ENCODE measurements around the gene RECQL5. TPM values are rescaled to one million over a fixed set of nuclear protein-coding genes. Genes with fewer than 3 reads are reported as not detected.
A peak's percentile ranks its signal among the peaks of the same experiment; 100 is the strongest.

The RECQL5 gene
- total RNA-seq, 2 experiments from 2014 or later: 49.8 to 50.8 TPM

GRCh38 chr17:75679706-75680211 lies 12.8 kb upstream of the RECQL5 start:
- peaks cover 6% of the 10 kb centered on the region for H3K36me3 Mint-ChIP-seq
- H3K9me3 Mint-ChIP-seq: no peaks in the 10 kb centered on the region
- DNase-seq (no peak), ATAC-seq (ENCODE audit: low read depth) (no peak)
- POLR2A ChIA-PET: no interaction called here
- peaks cover 5% of the 10 kb centered on the region for H3K4me1 Mint-ChIP-seq
- H3K27me3 Mint-ChIP-seq: no peaks in the 10 kb centered on the region
- H3K4me3 Mint-ChIP-seq: no peak overlapping the region
- no peak overlapping the region for H3K27ac Mint-ChIP-seq

- Mint-ChIP-seq H3K27ac (no peak overlapping the region), H3K4me1 (peaks cover 4% of the 10 kb centered on the region), H3K9me3 (no peaks in the 10 kb centered on the region), H3K36me3 (peaks cover 7% of the 10 kb centered on the region), H3K27me3 (no peaks in the 10 kb centered on the region), H3K4me3 (no peak overlapping the region)
- DNase-seq (no peak), ATAC-seq (ENCODE audit: low read depth) (no peak)
- POLR2A ChIA-PET: no interaction called here
Observed at GRCh38 chr17:75676461-75676860, 9.5 kb upstream of the RECQL5 start.

- Mint-ChIP-seq H3K4me3 (no peak overlapping the region), H3K4me1 (peaks cover 15% of the 10 kb centered on the region), H3K9me3 (no peaks in the 10 kb centered on the region), H3K27me3 (no peaks in the 10 kb centered on the region), H3K36me3 (peaks cover 7% of the 10 kb centered on the region), H3K27ac (no peak overlapping the region)
- ATAC-seq (ENCODE audit: low read depth) (no peak), DNase-seq (no peak)
- POLR2A ChIA-PET: interaction anchor here (0.6 kb wide), 1 partner anchor 181 kb away, joined by 5 read pairs; no protein-coding TSS in a partner anchor
Observed at GRCh38 chr17:75673487-75673886, 6.5 kb upstream of the RECQL5 start.

GRCh38 chr17:75672011-75672410 lies 5.1 kb upstream of the RECQL5 start:
- DNase-seq: no peak
- Mint-ChIP-seq H3K27me3 (no peaks in the 10 kb centered on the region), H3K4me3 (no peak overlapping the region), H3K27ac (no peak overlapping the region), H3K4me1 (peaks cover 19% of the 10 kb centered on the region), H3K36me3 (peaks cover 9% of the 10 kb centered on the region), H3K9me3 (no peaks in the 10 kb centered on the region)
- no peak for ATAC-seq (ENCODE audit: low read depth)
- POLR2A ChIA-PET: interaction anchor here (1.6 kb wide), 1 partner anchor 16 kb away, joined by 3 read pairs; no protein-coding TSS in a partner anchor

GRCh38 chr17:75670868-75671267 lies 3.9 kb upstream of the RECQL5 start:
- POLR2A ChIA-PET: interaction anchor here (1.6 kb wide), 1 partner anchor 18 kb away, joined by 3 read pairs; no protein-coding TSS in a partner anchor
- peaks cover 8% of the 10 kb centered on the region for H3K36me3 Mint-ChIP-seq
- no peaks in the 10 kb centered on the region for H3K27me3 Mint-ChIP-seq
- ATAC-seq (ENCODE audit: low read depth) (no peak), DNase-seq (no peak)
- peaks cover 22% of the 10 kb centered on the region for H3K4me1 Mint-ChIP-seq
- H3K4me3 Mint-ChIP-seq: no peak overlapping the region
- H3K27ac Mint-ChIP-seq: no peak overlapping the region
- H3K9me3 Mint-ChIP-seq: no peaks in the 10 kb centered on the region

- POLR2A ChIA-PET: interaction anchor here (2.4 kb wide), 1 partner anchor 22 kb away, joined by 7 read pairs; a partner anchor contains a TSS
- peaks cover 11% of the 10 kb centered on the region for H3K36me3 Mint-ChIP-seq
- ATAC-seq (ENCODE audit: low read depth) (no peak), DNase-seq (no peak)
- H3K27me3 Mint-ChIP-seq: no peaks in the 10 kb centered on the region
- H3K27ac Mint-ChIP-seq: no peak overlapping the region
- H3K4me1 Mint-ChIP-seq: peaks cover 23% of the 10 kb centered on the region
- H3K4me3 Mint-ChIP-seq: no peak overlapping the region
- no peaks in the 10 kb centered on the region for H3K9me3 Mint-ChIP-seq
Observed at GRCh38 chr17:75668489-75668888, 1.5 kb upstream of the RECQL5 start.

GRCh38 chr17:75667825-75668224 lies 871 bp upstream of the RECQL5 start:
- H3K27me3 Mint-ChIP-seq: no peaks in the 10 kb centered on the region
- no peak overlapping the region for H3K27ac Mint-ChIP-seq
- no peak for DNase-seq
- no peak overlapping the region for H3K4me3 Mint-ChIP-seq
- POLR2A ChIA-PET: interaction anchor here (0.7 to 2.4 kb wide), 8 partner anchors 11 to 210 kb away, joined by 3 to 16 read pairs (median 7); partner anchors contain the start of gene UNK
- no peak for ATAC-seq (ENCODE audit: low read depth)
- no peaks in the 10 kb centered on the region for H3K9me3 Mint-ChIP-seq
- H3K36me3 Mint-ChIP-seq: peaks cover 11% of the 10 kb centered on the region
- H3K4me1 Mint-ChIP-seq: peaks cover 23% of the 10 kb centered on the region

GRCh38 chr17:75665981-75666380 lies 973 bp downstream of the RECQL5 start:
- Mint-ChIP-seq H3K36me3 (peaks cover 11% of the 10 kb centered on the region), H3K27ac (peak overlapping the region; percentile 76), H3K27me3 (no peaks in the 10 kb centered on the region), H3K4me1 (peaks cover 21% of the 10 kb centered on the region), H3K9me3 (no peaks in the 10 kb centered on the region), H3K4me3 (peak overlapping the region; percentile 68)
- no peak for ATAC-seq (ENCODE audit: low read depth)
- DNase-seq: no peak
- POLR2A ChIA-PET: interaction anchor here (0.9 to 2.4 kb wide), 9 partner anchors 9 to 395 kb away, joined by 3 to 16 read pairs (median 5); partner anchors contain the start of gene MIF4GD

GRCh38 chr17:75664099-75664549 lies 2.8 kb downstream of the RECQL5 start:
- Mint-ChIP-seq H3K36me3 (peaks cover 9% of the 10 kb centered on the region), H3K4me3 (no peak overlapping the region), H3K9me3 (no peaks in the 10 kb centered on the region), H3K27me3 (no peaks in the 10 kb centered on the region), H3K27ac (no peak overlapping the region), H3K4me1 (peaks cover 14% of the 10 kb centered on the region)
- POLR2A ChIA-PET: interaction anchor here (0.6 kb wide), 1 partner anchor 41 kb away, joined by 3 read pairs; no protein-coding TSS in a partner anchor
- DNase-seq (no peak), ATAC-seq (ENCODE audit: low read depth) (no peak)

- Mint-ChIP-seq H3K27ac (no peak overlapping the region), H3K4me1 (peaks cover 8% of the 10 kb centered on the region), H3K9me3 (no peaks in the 10 kb centered on the region), H3K27me3 (no peaks in the 10 kb centered on the region), H3K36me3 (peaks cover 6% of the 10 kb centered on the region), H3K4me3 (no peak overlapping the region)
- DNase-seq (no peak), ATAC-seq (ENCODE audit: low read depth) (no peak)
- POLR2A ChIA-PET: no interaction called here
Observed at GRCh38 chr17:75662511-75662910, 4.4 kb downstream of the RECQL5 start.

GRCh38 chr17:75661531-75661930 lies 5.4 kb downstream of the RECQL5 start:
- Mint-ChIP-seq H3K4me3 (no peak overlapping the region), H3K4me1 (peaks cover 8% of the 10 kb centered on the region), H3K27me3 (no peaks in the 10 kb centered on the region), H3K36me3 (peaks cover 7% of the 10 kb centered on the region), H3K9me3 (no peaks in the 10 kb centered on the region), H3K27ac (no peak overlapping the region)
- DNase-seq (no peak), ATAC-seq (ENCODE audit: low read depth) (no peak)
- POLR2A ChIA-PET: no interaction called here

- Mint-ChIP-seq H3K9me3 (no peaks in the 10 kb centered on the region), H3K27ac (no peak overlapping the region), H3K4me3 (no peak overlapping the region), H3K36me3 (peaks cover 3% of the 10 kb centered on the region), H3K27me3 (no peaks in the 10 kb centered on the region), H3K4me1 (peaks cover 5% of the 10 kb centered on the region)
- ATAC-seq (ENCODE audit: low read depth) (no peak), DNase-seq (no peak)
- POLR2A ChIA-PET: interaction anchor here (0.6 to 3.7 kb wide), 2 partner anchors 9 to 111 kb away, joined by 4 to 16 read pairs; partner anchors contain the start of genes RECQL5 and SAP30BP
Observed at GRCh38 chr17:75658237-75658636, 8.7 kb downstream of the RECQL5 start.

- Mint-ChIP-seq H3K9me3 (no peaks in the 10 kb centered on the region), H3K4me3 (no peak overlapping the region), H3K27ac (no peak overlapping the region), H3K4me1 (peaks cover 11% of the 10 kb centered on the region), H3K36me3 (peaks cover 5% of the 10 kb centered on the region), H3K27me3 (no peaks in the 10 kb centered on the region)
- ATAC-seq (ENCODE audit: low read depth): no peak
- DNase-seq: no peak
- POLR2A ChIA-PET: interaction anchor here (1.2 kb wide), 1 partner anchor 12 kb away, joined by 3 read pairs; the partner anchor contains the start of gene RECQL5
Observed at GRCh38 chr17:75654176-75654575, 12.8 kb downstream of the RECQL5 start.

- peaks cover 11% of the 10 kb centered on the region for H3K4me1 Mint-ChIP-seq
- peaks cover 5% of the 10 kb centered on the region for H3K36me3 Mint-ChIP-seq
- POLR2A ChIA-PET: interaction anchor here (0.8 kb wide), 1 partner anchor 20 kb away, joined by 4 read pairs; the partner anchor contains the start of gene SMIM5
- ATAC-seq (ENCODE audit: low read depth) (peak; percentile 87), DNase-seq (no peak)
- no peak overlapping the region for H3K4me3 Mint-ChIP-seq
- no peaks in the 10 kb centered on the region for H3K9me3 Mint-ChIP-seq
- no peaks in the 10 kb centered on the region for H3K27me3 Mint-ChIP-seq
- peak overlapping the region; percentile 65 for H3K27ac Mint-ChIP-seq
Observed at GRCh38 chr17:75652934-75653549, 13.9 kb downstream of the RECQL5 start.
